ENCODE data around the gene PSMD3.

Gene PSMD3

GRCh38 chr17:40020146-40020545 is 39.5 kb downstream of the PSMD3 start:
- no peak overlapping the region for H3K4me3 Mint-ChIP-seq
- H3K9me3 Mint-ChIP-seq: no peaks in the 10 kb centered on the region
- H3K27ac Mint-ChIP-seq: no peak overlapping the region
- no peak for ATAC-seq
- H3K36me3 Mint-ChIP-seq: peaks cover 49% of the 10 kb centered on the region
- no peaks in the 10 kb centered on the region for H3K4me1 Mint-ChIP-seq
- no peaks in the 10 kb centered on the region for H3K27me3 Mint-ChIP-seq

- Mint-ChIP-seq H3K27me3 (no peaks in the 10 kb centered on the region), H3K36me3 (peaks cover 63% of the 10 kb centered on the region), H3K4me1 (peaks cover under 1% of the 10 kb centered on the region), H3K4me3 (no peak overlapping the region), H3K9me3 (no peaks in the 10 kb centered on the region), H3K27ac (no peak overlapping the region)
- ATAC-seq: no peak
These were observed 40.9 kb downstream of the PSMD3 start for GRCh38 chr17:40021451-40021971.

DNA sequence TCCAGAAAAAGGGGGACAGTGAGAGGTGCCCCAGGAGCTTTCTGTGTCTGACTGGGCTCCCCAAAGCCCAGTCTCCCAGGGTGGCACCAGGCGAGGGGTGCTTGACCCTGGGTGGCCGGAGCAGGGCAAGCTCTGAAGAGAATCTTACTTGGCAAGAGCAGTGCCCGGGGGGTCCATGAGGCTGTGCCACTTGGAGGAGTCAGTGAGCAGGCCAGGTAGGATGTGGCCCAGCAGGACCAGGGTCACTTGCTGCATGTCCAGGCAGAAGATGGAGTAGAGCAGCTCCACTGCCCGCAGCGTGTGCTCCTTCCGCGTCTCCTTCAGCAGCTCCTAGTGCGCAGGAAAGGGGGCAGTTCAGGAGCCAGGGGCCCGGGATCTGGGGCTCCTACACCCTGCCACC is 41.9 kb downstream of the PSMD3 start:
- Mint-ChIP-seq H3K27me3 (no peaks in the 10 kb centered on the region), H3K36me3 (peaks cover 69% of the 10 kb centered on the region), H3K4me1 (peaks cover 11% of the 10 kb centered on the region), H3K9me3 (no peaks in the 10 kb centered on the region), H3K4me3 (no peak overlapping the region), H3K27ac (no peak overlapping the region)
- ATAC-seq: no peak

- no peaks in the 10 kb centered on the region for H3K27me3 Mint-ChIP-seq
- peaks cover 69% of the 10 kb centered on the region for H3K36me3 Mint-ChIP-seq
- no peak overlapping the region for H3K4me3 Mint-ChIP-seq
- peaks cover 11% of the 10 kb centered on the region for H3K4me1 Mint-ChIP-seq
- no peak for ATAC-seq
- no peaks in the 10 kb centered on the region for H3K9me3 Mint-ChIP-seq
- H3K27ac Mint-ChIP-seq: no peak overlapping the region
These were observed 42.4 kb downstream of the PSMD3 start for GRCh38 chr17:40022961-40023541.

GRCh38 chr17:40023590-40024292 is 43.1 kb downstream of the PSMD3 start:
- peaks cover 65% of the 10 kb centered on the region for H3K36me3 Mint-ChIP-seq

GRCh38 chr17:40024901-40025300 is 44.3 kb downstream of the PSMD3 start:
- no peak for ATAC-seq
- Mint-ChIP-seq H3K9me3 (no peaks in the 10 kb centered on the region), H3K27me3 (no peaks in the 10 kb centered on the region), H3K27ac (no peak overlapping the region), H3K36me3 (peaks cover 65% of the 10 kb centered on the region), H3K4me3 (no peak overlapping the region), H3K4me1 (peaks cover 11% of the 10 kb centered on the region)

More at GRCh38 chr17:40023590-40024292, 43.1 kb downstream of the PSMD3 start:
- no peak for ATAC-seq
- no peaks in the 10 kb centered on the region for H3K9me3 Mint-ChIP-seq
- peaks cover 11% of the 10 kb centered on the region for H3K4me1 Mint-ChIP-seq
- no peak overlapping the region for H3K4me3 Mint-ChIP-seq
- H3K27ac Mint-ChIP-seq: no peak overlapping the region
- H3K27me3 Mint-ChIP-seq: no peaks in the 10 kb centered on the region

DNA sequence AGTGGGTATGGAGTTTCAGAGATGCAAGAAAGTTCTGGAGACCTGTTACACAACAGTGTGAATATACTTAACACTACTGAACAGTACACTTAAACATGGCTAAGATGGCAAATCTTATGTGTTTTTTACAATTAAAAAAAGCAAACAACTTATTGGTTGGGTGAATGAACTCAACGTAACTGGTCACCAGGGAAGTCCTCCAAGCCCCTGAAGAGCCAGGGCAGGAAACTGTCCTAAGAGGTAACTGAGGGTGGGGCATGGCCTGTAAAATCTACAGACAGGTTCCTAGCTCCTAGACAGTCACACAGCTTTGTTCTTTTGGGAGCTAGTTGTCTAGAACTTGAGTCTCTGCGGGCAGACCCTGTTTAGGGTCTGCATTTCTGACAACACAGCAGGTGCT is 45.0 kb downstream of the PSMD3 start:
- no peak overlapping the region for H3K27ac Mint-ChIP-seq
- peaks cover 11% of the 10 kb centered on the region for H3K4me1 Mint-ChIP-seq
- no peak for ATAC-seq
- peaks cover 60% of the 10 kb centered on the region for H3K36me3 Mint-ChIP-seq
- no peaks in the 10 kb centered on the region for H3K9me3 Mint-ChIP-seq
- H3K4me3 Mint-ChIP-seq: no peak overlapping the region
- H3K27me3 Mint-ChIP-seq: no peaks in the 10 kb centered on the region

GRCh38 chr17:40025991-40026815 is 45.6 kb downstream of the PSMD3 start:
- peaks cover 60% of the 10 kb centered on the region for H3K36me3 Mint-ChIP-seq
- H3K4me3 Mint-ChIP-seq: no peak overlapping the region
- ATAC-seq: no peak
- H3K27ac Mint-ChIP-seq: no peak overlapping the region
- no peaks in the 10 kb centered on the region for H3K27me3 Mint-ChIP-seq
- H3K9me3 Mint-ChIP-seq: no peaks in the 10 kb centered on the region
- H3K4me1 Mint-ChIP-seq: peaks cover 11% of the 10 kb centered on the region

DNA sequence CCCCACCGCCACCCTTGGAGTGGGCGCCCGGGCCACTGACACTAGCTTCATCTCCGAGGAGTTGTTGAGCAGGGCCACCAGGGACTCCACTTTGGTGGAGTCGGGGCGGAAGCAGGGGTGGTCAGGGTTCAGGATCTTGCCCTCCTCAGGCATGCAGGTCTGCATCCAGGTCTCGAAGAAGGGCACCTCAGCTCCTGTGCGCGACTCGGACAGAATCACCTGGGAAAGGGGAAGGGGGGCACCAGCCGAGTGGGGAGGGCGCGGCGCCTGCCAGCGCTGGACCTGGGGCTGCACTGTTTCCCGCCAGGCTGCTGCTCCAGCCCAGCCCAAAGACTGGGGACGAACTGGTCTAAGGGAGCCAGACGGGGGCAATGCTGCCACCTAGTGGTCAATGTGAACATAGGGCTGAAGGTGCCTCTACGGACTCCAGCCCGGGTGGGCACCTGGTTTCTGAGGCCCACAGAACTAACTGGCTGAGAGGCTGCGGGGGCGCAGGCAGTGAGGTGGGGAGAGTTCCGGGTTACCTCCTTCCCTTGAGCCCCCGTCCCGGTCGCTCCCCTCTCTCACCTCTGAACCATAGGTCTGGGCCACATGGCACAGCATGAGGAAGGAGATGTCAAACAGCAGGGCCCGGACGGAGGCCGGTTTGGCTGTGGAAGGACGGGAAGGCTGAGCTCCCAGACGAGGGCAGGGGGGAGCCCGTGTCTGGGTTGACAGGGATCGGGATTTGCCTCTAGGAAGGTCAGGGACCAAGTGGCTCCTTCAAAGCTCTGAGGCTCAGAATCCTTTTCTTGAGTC is 46.4 kb downstream of the PSMD3 start:
- H3K27me3 Mint-ChIP-seq: no peaks in the 10 kb centered on the region
- peaks cover 59% of the 10 kb centered on the region for H3K36me3 Mint-ChIP-seq
- peak; percentile 85 for ATAC-seq
- no peaks in the 10 kb centered on the region for H3K9me3 Mint-ChIP-seq
- H3K4me3 Mint-ChIP-seq: no peak overlapping the region
- H3K27ac Mint-ChIP-seq: no peak overlapping the region
- peaks cover 11% of the 10 kb centered on the region for H3K4me1 Mint-ChIP-seq

DNA sequence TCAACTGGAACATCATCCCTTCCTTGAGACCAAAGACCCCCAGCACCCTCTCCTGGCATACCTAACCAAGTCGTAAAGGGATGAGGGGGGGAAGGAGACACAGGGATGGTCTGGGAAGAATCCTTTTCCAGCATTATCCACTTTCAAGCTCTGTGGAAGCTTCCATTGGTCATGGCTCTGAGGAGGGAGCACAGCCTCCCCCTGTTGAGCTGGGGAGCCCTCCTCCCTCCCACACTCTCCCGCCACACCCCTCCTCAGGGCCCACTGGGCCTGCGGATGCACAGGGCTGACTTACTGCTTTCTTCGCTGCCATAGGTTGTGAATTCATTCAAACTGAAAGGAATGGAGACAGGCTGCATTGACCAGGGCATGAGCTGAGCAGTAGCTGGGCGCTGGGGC is 47.0 kb downstream of the PSMD3 start:
- H3K4me3 Mint-ChIP-seq: no peak overlapping the region
- peaks cover 11% of the 10 kb centered on the region for H3K4me1 Mint-ChIP-seq
- no peaks in the 10 kb centered on the region for H3K27me3 Mint-ChIP-seq
- peaks cover 59% of the 10 kb centered on the region for H3K36me3 Mint-ChIP-seq
- no peaks in the 10 kb centered on the region for H3K9me3 Mint-ChIP-seq
- H3K27ac Mint-ChIP-seq: no peak overlapping the region
- peak; percentile 39 for ATAC-seq

GRCh38 chr17:40028595-40028994 is 48.0 kb downstream of the PSMD3 start:
- no peak for ATAC-seq
- Mint-ChIP-seq H3K36me3 (peaks cover 66% of the 10 kb centered on the region), H3K9me3 (no peaks in the 10 kb centered on the region), H3K4me3 (no peak overlapping the region), H3K27ac (no peak overlapping the region), H3K4me1 (peaks cover 11% of the 10 kb centered on the region), H3K27me3 (no peaks in the 10 kb centered on the region)

DNA sequence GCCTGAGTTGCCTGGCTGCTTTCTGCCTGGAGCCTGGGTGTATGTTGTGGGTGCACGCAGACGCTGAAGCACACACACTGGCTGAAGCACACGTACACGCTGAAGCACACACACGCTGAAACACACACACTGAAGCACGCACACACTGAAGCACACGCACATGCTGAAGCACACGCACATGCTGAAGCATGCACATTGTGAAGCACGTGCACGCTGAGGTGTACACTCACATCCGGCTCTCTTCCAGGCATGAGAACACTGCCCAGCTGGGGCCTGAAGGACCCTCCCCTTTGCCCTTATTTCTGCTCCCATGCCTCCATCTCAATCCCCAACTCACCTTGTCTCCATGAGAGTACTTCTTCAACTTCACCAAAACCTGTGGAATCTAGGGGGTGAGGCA is 51.1 kb downstream of the PSMD3 start:
- H3K4me1 Mint-ChIP-seq: peaks cover 8% of the 10 kb centered on the region
- H3K9me3 Mint-ChIP-seq: no peaks in the 10 kb centered on the region
- peaks cover 65% of the 10 kb centered on the region for H3K36me3 Mint-ChIP-seq
- no peak for ATAC-seq
- no peaks in the 10 kb centered on the region for H3K27me3 Mint-ChIP-seq
- H3K4me3 Mint-ChIP-seq: no peak overlapping the region
- no peak overlapping the region for H3K27ac Mint-ChIP-seq

DNA sequence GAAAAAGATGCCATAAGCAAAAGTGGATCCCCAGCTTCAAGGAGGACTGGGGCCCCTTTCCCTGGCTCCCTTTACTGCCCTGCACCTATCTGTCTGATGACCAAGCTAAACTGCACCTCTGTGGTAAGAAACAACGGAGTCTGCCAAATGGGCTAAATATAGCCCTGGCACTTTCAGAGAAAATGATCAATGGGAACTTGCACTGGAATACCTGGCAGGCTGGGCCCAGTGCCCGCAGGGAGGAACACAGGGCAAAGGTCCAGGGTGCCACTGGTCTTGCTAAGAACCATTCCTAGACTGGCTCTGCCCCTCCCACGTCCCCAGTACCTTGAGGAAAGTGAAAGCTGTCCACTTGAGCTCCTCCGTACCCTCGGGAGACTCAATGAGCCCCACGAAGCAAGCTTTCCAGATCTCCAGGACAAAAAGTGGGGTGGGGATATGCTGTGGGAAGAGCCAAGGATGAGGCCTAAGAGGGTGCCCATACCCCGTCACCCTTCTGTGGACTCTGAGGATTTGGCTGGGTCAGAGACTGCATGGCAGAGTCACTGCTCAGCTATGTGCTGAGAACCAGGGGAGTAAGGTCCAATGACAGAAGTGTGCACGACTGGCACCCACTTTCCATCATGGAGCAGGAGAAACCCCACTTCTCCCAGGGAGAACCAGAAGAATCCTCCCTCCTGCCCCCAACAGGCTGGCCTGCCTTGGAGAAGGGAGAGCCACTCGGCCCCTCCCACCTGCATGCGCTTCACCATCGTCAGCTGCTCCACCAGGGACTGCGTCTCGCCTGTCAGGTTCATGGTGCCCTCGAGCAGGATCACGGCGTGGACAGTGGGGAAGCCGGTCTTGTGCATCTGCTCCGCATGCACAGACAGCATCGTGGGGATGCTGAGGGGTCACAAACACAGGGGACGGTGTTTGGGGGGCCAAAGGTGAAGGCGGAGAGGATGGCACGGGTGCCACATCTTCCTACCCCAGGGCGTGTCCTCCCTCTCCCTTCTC is 52.0 kb downstream of the PSMD3 start:
- Mint-ChIP-seq H3K36me3 (peaks cover 59% of the 10 kb centered on the region), H3K27me3 (no peaks in the 10 kb centered on the region), H3K4me1 (no peaks in the 10 kb centered on the region), H3K27ac (no peak overlapping the region), H3K9me3 (no peaks in the 10 kb centered on the region), H3K4me3 (no peak overlapping the region)
- ATAC-seq: no peak

- H3K4me1 Mint-ChIP-seq: no peaks in the 10 kb centered on the region
- no peaks in the 10 kb centered on the region for H3K9me3 Mint-ChIP-seq
- peaks cover 59% of the 10 kb centered on the region for H3K36me3 Mint-ChIP-seq
- no peak overlapping the region for H3K27ac Mint-ChIP-seq
- no peaks in the 10 kb centered on the region for H3K27me3 Mint-ChIP-seq
- H3K4me3 Mint-ChIP-seq: no peak overlapping the region
- ATAC-seq: no peak
These were observed 52.7 kb downstream of the PSMD3 start for GRCh38 chr17:40033339-40033738.

Measured in stimulated activated memory B cell treated with anti-CD40 and anti-IgM and Interleukin-4, amounts not matched to agents 10 μg/mL and 1 μg/mL and 100 μg/mL, for 72 hours (primary cell).